Measurements from ENCODE around the gene SNRNP40.
A peak's percentile ranks its signal among the peaks of the same experiment; 100 is the strongest.

Gene SNRNP40

GRCh38 chr1:31326461-31326860 is 29.9 kb upstream of the SNRNP40 start:
- no peak for DNase-seq (ENCODE audit: low read depth)
- no peak overlapping the region for H3K4me3 ChIP-seq (ENCODE audit: low read length)
- no peak for TF ChIP-seq CTCF (conservative IDR thresholded peaks at IDR 0.05; ENCODE audit: low read length)

- no peak for DNase-seq (ENCODE audit: low read depth)
- no peak for TF ChIP-seq CTCF (conservative IDR thresholded peaks at IDR 0.05; ENCODE audit: low read length)
- H3K4me3 ChIP-seq (ENCODE audit: low read length): no peak overlapping the region
Observed at GRCh38 chr1:31324992-31325391, 28.4 kb upstream of the SNRNP40 start.

DNA sequence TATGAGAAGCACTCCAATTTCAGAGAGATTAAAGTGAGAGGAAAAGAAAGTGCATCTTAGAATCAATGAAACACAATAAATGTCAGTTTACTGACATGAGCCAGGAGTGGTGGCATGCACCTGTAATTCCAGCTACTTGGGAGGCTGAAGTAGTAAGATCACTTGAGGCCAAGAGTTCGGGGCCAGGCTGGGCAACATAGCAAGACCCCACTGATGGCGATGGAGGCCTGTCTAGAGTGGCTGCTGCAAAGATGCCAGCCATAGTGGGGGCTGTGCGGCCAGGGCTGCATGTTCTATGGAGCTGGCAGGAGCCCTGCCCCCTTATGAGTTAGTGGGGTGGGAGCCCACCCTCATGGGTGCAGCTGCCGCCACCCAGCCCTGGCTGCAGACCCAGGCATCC is 27.5 kb upstream of the SNRNP40 start:
- no peak for TF ChIP-seq CTCF (conservative IDR thresholded peaks at IDR 0.05; ENCODE audit: low read length)
- no peak overlapping the region for H3K4me3 ChIP-seq (ENCODE audit: low read length)
- DNase-seq (ENCODE audit: low read depth): no peak

GRCh38 chr1:31318146-31318545 is 21.6 kb upstream of the SNRNP40 start:
- no peak for TF ChIP-seq CTCF (conservative IDR thresholded peaks at IDR 0.05; ENCODE audit: low read length)

GRCh38 chr1:31315902-31316301 is 19.3 kb upstream of the SNRNP40 start:
- no peak for DNase-seq (ENCODE audit: low read depth)
- no peak for TF ChIP-seq CTCF (conservative IDR thresholded peaks at IDR 0.05; ENCODE audit: low read length)
- no peak overlapping the region for H3K4me3 ChIP-seq (ENCODE audit: low read length)

More at GRCh38 chr1:31318146-31318545, 21.6 kb upstream of the SNRNP40 start:
- H3K4me3 ChIP-seq (ENCODE audit: low read length): no peak overlapping the region
- DNase-seq (ENCODE audit: low read depth): no peak

DNA sequence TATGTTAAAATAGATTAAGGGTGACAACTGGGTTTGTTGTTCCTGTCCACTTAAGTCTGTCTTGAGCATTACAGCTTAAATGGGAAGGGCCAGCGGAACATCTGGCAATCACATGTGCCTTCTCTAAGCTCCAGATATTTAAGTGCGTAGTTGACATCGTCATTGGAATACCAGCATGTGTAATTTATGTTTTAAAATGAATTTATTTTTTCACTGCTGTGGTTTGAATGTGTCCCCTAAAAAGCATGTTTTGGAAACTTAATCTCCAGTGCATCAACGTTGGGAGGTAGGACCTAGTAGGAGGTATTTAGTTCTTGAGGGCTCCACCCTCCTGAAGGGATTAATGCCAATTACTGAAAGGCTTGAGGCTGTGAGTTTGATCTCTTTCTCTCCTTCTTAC is 13.6 kb upstream of the SNRNP40 start:
- H3K4me3 ChIP-seq (ENCODE audit: low read length): no peak overlapping the region
- TF ChIP-seq CTCF (conservative IDR thresholded peaks at IDR 0.05; ENCODE audit: low read length): no peak
- peak; percentile 89 for DNase-seq (ENCODE audit: low read depth)

DNA sequence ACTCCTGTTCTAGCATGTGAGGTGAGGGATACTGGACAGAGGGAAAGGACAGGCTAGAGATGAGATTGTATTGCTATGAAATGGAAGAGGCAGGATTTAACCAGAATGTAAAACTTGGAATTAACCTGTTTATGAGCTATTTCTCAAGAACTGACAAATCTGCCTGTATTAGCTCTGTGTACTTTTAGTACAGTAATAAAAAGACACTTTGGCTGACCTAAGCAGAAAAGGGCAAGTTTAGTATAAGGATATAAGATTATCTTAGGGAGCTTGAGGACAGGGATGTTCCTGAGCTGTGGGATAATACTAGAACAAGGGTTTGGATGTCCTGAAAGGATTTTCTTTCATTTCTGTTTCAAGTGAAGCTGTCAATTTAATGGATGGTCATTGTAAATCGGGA is 11.4 kb upstream of the SNRNP40 start:
- no peak overlapping the region for H3K4me3 ChIP-seq (ENCODE audit: low read length)
- DNase-seq (ENCODE audit: low read depth): no peak
- TF ChIP-seq CTCF (conservative IDR thresholded peaks at IDR 0.05; ENCODE audit: low read length): no peak

Measured in AG10803 (cell line).